T-helper 2 cell treated with Interferon-gamma antibody and Interleukin-4, amounts not matched to agents 100 ng/mL and 5 ng/mL, for 36 hours (primary cell): Measurements from ENCODE around the gene PEAK3. TPM values are rescaled to one million over a fixed set of nuclear protein-coding genes. Genes with fewer than 3 reads are reported as not detected.
"Not testable (repeated sequence)": the region's sequence is repeated elsewhere in the genome, so short reads cannot be mapped to it uniquely, and the experiment has no call there.

ENCODE experiments used
- intact Hi-C: fragments of 100-400 bp; cut with micrococcal nuclease; formaldehyde crosslinking; loops from one replicate; pipeline ENCODE4 v1.15.1; 2023
- total RNA-seq: library from RNA; stranded (reverse); gene quantifications from 2 replicates; pipeline ENCODE4 v1.2.3, GENCODE V29; 2022

Gene PEAK3
- total RNA-seq, 1 donor from 2014 or later: 0.82 TPM

DNA sequence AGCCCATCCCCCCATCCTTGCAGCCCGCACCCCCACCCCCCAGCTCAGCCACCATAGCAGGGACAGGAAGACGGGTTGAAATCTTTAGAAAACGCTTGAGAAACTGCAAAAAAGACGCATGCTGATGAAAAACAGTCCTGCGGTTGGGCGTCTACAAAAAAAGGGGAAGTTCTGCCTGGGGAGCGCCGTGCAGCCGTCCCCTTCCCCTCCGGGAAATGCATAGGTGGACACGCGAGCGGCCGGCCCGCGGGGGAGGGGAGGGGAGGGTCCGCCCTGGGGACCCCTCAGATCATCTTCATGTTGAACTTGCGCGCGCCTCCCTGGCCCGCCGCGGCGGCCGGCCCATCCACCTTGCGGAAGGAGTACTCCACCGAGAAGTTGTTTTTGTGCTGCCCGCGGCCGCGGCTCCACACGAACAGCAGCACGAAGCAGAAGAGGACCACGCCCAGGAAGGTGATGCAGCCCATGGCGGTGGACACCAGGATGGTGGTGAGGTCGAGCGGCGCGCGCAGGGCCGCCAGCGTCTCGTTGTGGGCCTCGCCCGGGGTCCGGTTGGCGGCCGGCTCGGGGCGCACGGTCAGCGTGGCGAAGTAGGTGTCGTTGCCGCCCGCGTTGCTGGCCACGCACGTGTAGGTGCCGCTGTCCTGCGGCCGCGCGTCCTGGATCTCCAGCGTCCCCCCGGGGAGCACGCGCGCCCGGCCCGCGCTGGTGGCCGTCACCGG is 7.9 kb upstream of the PEAK3 start:
- intact Hi-C loops: no loop called here

DNA sequence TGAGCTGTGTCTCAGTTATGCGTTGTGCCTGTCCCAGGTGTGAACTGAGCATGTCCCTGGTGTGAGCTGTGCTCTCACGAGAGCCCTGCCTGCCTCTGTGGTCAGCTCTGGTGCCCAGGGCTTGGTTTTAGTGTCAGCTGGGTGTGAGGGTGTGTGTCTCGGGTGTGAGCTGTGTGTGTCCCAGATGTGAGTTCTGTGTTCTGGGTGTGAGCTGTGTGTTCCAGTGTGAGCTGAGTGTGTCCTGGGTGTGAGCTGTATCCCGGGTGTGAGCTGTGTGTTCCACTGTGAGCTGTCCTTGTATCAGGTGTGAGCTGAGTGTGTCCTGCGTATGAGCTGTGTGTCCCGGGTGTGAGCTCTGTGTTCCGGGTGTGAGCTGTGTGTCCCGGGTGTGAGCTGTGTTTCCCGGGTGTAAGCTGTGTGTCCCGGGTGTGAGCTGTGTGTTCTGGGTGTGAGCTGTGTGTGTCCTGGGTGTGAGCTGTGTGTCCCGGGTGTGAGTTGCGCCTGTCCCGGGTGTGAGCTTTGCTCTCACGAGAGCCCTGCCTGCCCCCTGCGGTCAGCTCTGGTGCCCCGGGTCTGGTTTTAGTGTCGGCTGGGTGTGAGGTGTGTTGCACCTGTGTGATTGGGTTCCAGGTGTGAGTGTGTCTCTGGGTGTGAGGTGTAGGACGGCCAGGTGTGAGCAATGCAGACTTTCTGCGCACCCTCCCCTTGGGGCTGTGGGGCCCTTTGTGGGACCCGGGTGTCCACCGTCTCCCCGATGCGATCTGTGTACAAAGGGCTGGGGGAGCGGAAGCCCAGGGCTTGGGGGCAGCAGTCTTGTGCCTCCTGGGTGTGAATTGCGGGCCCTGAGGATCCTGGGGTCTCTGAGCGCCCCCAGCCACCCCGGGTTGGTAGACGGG is 7.1 kb upstream of the PEAK3 start:
- intact Hi-C loops: no loop called here

DNA sequence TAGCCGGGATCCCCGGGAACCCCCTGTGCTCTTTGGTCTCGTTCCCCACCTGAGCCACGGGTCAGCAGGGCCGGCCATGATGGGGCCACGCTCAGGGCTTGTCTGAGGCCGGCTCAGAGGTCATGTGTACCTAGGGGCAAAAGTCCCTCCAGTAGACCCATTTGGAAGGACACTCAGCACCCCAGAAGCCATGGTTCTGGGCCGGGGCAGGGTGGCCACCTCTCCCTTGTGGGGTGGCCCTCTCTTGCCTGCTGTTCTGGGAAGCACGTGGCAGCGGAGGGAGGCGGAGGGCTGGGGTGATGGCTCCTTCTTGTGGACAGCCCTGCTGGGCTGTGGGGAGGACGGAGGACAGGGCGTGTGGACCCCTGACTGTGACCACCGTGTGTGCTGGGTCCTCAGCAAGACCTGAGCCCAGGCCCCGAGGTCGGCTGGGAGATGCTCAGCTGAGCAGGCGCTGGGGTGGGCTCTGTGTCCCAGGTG is 6.4 kb upstream of the PEAK3 start:
- intact Hi-C loops: no loop called here

DNA sequence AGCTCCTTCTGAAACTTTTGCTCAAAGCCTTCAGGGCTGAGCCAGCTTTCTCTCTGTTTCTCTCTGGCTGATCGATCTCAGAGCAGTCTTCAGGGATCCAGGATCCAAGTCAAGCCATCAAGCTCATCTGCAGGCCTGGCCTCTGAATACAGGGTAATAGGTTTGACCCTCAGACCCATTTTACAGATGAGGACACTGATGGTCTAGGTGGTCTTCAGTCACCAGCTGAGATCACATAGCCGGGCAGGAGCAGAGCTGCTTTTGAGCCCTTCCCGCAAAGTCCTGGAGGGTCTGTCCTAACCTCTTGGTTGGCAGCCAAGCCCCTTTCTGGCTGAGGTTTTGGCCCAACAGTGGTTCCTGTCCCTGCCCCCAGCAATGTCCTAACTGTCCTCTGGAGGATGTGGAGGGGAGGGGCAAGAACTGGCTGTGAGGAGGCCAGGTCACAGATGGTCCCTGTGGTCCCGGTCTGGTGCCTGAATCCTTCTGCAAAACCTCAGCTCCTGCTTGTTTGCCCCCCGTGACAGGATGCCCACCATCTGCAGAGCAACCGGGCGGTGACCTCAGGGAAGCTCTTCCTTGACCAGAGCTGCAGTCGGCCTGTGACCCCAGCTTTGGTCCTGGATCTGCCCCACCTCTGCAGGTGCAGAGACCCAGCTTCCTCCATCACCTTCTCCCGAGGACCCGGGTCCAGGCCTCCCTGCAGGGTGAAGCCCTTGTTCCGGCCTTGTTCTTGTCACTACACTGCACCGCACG is 5.8 kb upstream of the PEAK3 start:
- intact Hi-C loops: no loop called here

DNA sequence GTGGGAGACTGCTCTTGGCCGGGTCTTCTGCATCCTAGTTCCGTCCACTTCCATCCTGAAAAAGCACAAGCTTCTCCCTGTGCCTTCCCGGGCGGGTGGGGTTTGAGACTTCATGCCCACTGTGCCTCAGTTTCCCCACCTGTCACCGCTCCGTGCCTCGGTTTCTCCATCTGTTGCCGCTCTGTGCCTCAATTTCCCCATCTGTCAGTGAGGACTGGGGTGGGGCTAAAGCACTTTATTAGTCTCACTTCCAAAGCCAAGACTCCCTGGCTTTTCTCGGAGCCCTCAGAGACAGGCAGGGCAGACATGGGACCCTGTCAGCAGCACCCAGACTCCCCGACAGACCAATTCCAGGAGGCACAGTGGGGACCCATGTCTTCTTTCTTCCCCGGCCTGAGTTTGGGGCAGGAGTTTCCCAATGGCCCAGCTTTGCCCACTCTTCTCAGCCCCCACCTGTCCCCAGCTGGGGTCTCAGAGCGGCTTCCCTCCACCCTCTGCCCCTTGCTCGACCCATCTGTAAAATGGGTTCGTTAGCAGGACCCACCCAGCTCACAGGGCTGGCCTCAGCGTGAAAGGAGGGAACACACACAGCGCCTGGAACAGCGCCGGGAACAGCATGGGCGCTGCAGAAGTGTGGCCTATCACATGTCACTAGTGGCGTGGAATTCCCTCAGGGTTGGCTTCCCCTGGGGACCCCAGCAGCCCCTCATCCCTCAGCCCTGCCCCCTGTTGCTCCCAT is 4.6 kb upstream of the PEAK3 start:
- intact Hi-C loops: no loop called here

DNA sequence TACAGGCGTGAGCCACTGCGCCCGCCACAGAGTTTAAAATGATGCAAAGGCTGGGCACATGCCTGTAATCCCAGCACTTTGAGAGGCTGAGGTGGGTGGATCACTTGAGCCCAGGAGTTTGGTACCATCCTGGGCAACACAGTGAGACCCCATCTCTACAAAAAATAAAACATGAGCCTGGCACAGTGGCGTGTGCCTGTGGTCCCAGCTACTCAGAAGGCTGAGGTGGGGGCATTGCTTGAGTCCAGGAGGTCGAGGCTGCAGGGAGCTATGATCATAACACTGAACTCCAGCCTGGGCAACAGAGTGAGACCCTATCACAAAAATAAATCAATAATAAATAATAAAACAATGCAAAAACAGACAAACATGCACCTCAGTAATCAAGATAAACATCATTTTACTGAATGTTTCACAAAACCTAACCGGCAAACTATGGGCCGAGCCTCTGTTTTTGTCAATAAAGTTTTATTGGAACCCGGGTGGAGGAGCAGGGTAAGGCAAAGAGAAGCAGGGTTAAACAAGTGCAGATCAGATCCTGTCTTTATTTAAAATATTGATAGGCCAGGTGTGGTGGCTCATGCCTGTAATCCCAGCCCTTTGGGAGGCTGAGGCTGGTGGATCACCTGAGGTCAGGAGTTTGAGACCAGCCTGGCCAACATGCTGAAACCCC is 2.0 kb upstream of the PEAK3 start:
- intact Hi-C loops: no loop called here

DNA sequence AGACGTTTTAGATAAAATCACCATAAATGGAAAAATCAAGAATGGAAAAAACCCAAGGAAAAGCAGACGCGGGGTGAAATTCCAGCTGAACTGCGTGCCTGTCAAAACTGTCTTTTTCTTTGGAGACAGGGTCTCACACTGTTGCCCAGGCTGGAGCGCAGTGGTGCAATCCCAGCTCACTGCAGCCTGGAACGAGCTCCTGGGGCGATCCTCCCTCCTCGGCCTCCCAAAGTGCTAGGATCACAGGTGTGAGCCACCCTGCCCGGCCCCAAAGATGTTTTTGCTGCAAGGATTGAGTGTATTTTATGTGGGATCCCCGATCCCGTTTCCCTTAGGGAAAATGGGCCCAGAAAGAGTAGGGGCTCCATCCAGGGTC is 875 bp upstream of the PEAK3 start:
- intact Hi-C loops: no loop called here

DNA sequence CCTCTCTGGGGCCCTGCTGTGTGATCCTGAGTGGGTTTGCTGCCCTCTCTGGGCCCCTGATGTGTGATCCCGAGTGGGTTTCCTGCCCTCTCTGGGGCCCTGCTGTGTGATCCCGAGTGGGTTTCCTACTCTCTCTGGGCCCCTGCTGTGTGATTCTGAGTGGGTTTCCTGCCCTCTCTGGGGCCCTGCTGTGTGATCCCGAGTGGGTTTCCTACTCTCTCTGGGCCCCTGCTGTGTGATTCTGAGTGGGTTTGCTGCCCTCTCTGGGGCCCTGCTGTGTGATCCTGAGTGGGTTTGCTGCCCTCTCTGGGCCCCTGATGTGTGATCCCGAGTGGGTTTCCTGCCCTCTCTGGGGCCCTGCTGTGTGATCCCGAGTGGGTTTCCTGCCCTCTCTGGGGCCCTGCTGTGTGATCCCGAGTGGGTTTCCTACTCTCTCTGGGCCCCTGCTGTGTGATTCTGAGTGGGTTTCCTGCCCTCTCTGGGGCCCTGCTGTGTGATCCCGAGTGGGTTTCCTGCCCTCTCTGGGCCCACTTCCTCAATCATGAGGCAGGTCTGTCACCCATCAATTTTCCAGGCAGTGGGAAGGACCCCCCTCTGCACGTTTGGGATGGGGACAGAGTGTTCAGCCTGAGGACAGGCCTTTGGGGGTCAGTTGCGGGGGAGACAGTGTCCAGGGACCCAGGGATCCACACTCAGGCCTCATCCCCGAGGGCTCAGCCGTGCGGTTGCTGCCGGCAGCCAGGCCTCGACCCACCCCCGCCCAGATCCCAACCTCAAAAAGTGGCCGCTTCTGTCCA is 512 bp downstream of the PEAK3 start:
- intact Hi-C loops: not testable (repeated sequence)

DNA sequence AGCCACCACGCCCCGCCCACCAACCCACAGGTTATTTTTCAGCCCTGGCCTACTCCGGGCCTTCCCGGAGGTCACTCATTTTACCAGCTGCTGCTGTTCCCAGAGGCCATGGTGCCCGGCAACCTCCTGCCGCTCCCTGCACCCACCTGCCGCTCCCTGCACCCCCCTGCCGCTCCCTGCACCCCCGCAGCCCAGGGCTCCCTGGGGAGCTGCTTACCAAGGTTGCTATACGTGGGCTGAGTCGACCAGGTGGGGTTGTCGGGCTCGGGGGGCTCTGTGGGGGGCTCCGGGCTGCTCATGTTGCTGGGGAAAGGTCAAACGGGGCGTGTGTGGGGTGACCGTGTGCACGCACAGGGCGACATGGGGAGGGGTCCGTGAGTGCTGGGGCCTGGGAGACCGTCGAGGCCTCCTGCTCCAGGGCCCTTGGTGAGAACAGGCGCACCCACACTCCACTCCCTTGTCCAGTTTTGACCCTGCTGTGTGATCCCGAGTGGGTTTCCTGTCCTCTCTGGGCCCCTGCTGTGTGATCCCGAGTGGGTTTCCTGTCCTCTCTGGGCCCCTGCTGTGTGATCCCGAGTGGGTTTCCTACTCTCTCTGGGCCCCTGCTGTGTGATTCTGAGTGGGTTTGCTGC is 1.2 kb downstream of the PEAK3 start:
- intact Hi-C loops: no loop called here

DNA sequence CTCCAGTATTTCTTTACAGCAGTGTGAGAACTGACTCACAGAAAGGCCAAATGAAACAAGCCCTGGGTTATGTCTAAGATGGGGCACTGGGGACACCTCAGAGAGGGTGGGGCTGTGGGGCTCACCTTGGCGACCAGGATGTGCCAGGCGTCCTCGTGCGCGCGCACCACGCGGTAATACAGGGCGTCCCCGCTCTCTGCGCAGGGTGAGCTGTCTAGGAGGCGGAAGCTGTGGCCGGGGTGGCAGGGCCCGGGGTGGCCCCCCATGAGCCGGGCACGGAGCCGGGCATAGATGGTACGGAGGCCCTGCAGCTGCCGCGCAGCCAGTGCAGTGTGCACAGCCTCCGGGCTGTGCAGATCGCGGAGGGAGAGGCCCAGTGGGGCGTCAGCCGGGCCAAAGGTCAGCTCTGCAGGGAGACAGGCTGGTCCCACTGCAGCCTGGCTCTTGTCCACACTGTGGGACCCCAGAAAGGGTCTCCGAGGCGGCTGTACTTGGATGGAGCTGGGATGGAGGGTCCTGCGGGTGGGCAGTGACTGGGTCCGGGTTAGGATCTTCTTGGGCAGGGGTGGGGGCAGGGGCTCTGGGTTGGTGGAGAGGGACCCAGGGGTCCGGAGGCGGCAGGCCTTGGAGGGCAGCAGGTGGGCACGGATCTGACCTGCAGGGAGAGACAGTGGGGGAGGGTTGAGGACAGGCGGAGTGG is 3.4 kb downstream of the PEAK3 start:
- intact Hi-C loops: loop anchor here (10.0 kb wide), 1 partner anchor 336 kb away; no protein-coding TSS in a partner anchor

DNA sequence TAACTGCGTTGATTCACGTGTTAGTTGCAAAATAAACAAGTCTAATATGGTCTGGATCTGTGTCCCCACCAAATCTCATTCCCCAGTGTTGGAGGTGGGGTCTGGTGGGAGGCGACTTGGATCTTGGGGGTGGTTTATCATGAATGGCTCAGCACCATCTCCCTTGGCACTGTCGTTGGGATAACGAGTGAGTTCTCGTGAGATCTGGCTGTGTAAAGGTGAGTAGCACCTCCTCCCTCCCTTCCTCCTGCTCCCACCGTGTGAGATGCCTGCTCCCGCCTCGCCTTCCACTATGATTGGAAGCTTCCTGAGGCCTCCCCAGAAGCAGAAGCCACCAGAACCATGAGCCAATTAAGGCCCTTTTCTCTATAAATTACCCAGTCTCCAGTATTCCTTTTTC is 4.8 kb downstream of the PEAK3 start:
- intact Hi-C loops: loop anchor here (10.0 kb wide), 1 partner anchor 338 kb away; no protein-coding TSS in a partner anchor

DNA sequence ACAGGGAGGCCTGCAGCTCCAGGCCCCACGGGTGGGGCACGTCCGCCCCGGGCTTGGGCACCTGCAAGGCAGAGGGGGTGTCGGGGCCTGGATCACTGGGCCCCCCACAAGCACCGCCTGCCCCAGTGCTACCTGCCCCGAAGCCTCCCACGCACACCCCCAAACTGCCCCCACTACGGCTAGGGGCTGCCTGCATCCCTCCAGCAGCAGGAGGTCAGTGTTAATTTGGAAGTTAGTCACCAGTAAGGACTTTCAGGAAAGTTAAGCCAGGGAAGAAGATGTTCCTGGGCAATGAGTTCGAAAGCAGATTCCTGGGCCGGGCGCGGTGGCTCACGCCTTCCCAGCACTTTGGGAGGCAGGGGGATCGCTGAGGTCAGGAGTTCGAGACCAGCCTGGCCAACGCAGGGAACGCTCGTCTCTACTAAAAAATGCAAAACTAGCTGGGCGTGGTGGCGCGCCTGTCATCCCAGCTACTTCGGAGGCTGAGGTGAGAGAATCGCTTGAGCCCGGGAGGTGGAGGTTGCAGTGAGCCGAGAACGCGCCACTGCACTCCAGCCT is 5.5 kb downstream of the PEAK3 start:
- intact Hi-C loops: loop anchor here (10.0 kb wide), 1 partner anchor 338 kb away; no protein-coding TSS in a partner anchor

DNA sequence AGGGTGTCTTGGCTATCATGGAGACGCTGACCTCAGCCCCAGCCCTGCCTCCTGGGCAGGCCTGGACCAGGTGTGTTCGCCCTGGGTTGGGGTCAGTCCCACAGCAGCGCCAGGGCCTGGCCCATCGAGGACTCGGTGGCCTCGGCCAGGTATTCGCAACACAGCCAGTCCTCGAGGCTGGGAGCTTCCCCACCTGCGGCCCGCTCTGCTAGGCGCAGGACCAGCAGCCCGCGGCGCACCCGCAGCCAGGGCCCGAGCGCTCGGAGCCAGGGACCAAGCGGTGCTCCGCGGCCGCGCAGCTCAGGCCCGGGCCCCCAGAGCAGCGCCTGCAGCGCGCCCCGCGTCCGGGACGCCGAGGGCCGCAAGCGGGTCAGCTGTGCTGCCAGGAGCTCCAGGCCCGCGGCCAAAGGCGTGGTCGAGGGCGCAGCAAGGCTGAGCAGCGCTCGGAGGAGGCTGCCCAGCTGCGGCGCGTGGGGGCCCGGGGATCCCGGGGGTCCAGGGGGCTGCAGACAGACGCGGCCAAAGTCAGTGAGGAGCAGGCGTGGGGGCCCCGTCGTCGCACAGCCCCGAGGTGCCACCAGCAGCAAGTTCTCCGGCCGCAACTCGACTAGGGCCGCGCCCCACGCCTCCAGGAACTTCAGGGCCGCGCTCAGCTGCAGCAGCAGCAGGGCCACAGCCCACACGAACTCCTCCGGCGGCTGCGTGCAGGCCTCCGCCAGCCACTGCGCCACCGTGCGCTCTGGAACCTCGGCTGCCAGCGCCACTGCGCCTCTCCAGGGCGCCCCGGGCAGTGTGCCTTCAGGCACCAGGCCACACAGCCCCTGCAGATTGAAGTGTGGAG is 6.2 kb downstream of the PEAK3 start:
- intact Hi-C loops: loop anchor here (10.0 kb wide), 1 partner anchor 339 kb away; no protein-coding TSS in a partner anchor

DNA sequence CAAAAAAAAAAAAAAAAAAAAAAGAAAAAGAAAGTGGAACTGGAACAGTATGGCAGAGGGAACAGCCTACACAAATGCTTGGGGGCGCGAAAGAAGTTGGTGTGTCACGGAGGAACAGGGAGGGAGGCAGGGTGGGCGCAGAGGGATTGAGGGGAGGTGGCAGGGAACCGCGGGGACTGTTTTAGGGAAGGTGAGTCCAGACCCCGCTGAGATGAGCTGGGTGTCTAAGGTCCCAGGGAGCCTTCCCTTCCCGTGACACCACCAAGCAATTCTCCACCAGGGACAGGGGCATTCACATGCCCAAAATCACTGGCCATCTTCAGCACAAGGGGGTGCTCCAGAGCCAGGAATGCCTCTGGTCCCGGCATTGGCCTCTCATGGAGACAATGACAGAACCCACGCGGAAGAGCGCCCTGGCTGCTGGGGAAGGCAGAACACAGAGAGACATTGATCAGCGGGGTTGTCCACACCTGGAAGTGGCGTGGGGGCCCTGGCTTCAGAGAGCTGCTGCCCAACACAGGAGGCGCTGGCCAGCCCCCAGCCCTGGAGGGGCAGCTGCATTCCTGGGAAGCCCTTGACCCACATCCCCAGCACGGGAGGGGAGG is 6.9 kb downstream of the PEAK3 start:
- intact Hi-C loops: loop anchor here (5.0 to 10.0 kb wide), 4 partner anchors 117 to 340 kb away; partner anchors contain the start of genes AP3D1, IZUMO4 and MOB3A

DNA sequence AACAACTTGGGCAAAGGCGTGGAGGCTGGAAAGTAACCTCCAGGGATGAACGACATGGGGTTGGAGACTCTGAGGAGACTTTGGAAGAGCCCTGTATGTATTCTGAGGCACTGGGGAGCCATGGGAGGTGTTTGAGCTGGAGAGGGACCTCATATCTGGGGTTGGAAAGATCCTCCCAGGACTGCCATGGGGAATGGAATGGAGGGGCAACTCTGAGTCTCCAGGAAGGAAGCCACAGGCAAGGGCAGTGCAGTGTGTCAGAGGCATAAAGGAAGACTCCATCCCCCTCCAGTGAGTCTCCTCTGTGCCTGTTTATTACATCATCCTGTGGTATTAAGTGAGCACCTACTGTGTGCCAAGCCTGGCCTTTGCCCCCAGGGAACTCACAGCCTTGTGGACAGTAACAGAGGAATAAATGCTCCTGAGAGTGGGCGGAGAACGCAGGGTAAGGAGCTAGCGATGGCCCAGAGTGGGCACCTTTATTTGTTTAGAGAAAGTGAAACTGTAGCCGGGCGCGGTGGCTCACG is 7.7 kb downstream of the PEAK3 start:
- intact Hi-C loops: loop anchor here (5.0 to 10.0 kb wide), 4 partner anchors 118 to 341 kb away; partner anchors contain the start of genes AP3D1, IZUMO4 and MOB3A
